Activated CD4-positive, alpha-beta T cell treated with anti-CD3 and anti-CD28 coated beads, Interleukin-2, amount 10 ng/mL, durations not matched to agents 24 days and 14 days (primary cell): ENCODE data around the gene ADPRHL1. TPM values are rescaled to one million over a fixed set of nuclear protein-coding genes. Genes with fewer than 3 reads are reported as not detected.

Source experiments
- DNase-seq: peaks from one replicate; pipeline ENCODE4 v3.0.0; 2022
- H3K27ac Mint-ChIP-seq: one replicate; pipeline ENCODE4 v1.8.0; 2022; ENCODE audit warnings: mild to moderate bottlenecking, mixed read lengths
- H3K27me3 Mint-ChIP-seq: one replicate; pipeline ENCODE4 v1.8.0; 2022; ENCODE audit warnings: mixed read lengths
- H3K36me3 Mint-ChIP-seq: one replicate; pipeline ENCODE4 v1.8.0; 2022; ENCODE audit warnings: low read depth, mild to moderate bottlenecking, mixed read lengths
- H3K4me1 Mint-ChIP-seq: one replicate; pipeline ENCODE4 v1.8.0; 2021; ENCODE audit warnings: mixed read lengths
- H3K4me3 Mint-ChIP-seq: one replicate; pipeline ENCODE4 v1.8.0; 2022; ENCODE audit warnings: mild to moderate bottlenecking, moderate library complexity, mixed read lengths
- H3K9me3 Mint-ChIP-seq: one replicate; pipeline ENCODE4 v1.8.0; 2021; ENCODE audit warnings: mixed read lengths
- intact Hi-C: fragments of 100-400 bp; cut with micrococcal nuclease; formaldehyde crosslinking; loops from one replicate; pipeline ENCODE4 v1.15.1; 2023
- total RNA-seq: library from RNA; stranded (reverse); gene quantifications from 2 replicates; pipeline ENCODE4 v1.2.3, GENCODE V29; 2022

Gene ADPRHL1
- total RNA-seq, 1 donor from 2014 or later, result 0.86 TPM

GRCh38 chr13:113418722-113419049 is 34.6 kb downstream of the ADPRHL1 start:
- DNase-seq, result no peak
- Mint-ChIP-seq H3K27ac (no peak overlapping the region), H3K4me3 (no peak overlapping the region), H3K36me3 (no peaks in the 10 kb centered on the region), H3K27me3 (no peaks in the 10 kb centered on the region), H3K4me1 (no peaks in the 10 kb centered on the region), H3K9me3 (no peaks in the 10 kb centered on the region)
- intact Hi-C loops, result no loop called here

DNA sequence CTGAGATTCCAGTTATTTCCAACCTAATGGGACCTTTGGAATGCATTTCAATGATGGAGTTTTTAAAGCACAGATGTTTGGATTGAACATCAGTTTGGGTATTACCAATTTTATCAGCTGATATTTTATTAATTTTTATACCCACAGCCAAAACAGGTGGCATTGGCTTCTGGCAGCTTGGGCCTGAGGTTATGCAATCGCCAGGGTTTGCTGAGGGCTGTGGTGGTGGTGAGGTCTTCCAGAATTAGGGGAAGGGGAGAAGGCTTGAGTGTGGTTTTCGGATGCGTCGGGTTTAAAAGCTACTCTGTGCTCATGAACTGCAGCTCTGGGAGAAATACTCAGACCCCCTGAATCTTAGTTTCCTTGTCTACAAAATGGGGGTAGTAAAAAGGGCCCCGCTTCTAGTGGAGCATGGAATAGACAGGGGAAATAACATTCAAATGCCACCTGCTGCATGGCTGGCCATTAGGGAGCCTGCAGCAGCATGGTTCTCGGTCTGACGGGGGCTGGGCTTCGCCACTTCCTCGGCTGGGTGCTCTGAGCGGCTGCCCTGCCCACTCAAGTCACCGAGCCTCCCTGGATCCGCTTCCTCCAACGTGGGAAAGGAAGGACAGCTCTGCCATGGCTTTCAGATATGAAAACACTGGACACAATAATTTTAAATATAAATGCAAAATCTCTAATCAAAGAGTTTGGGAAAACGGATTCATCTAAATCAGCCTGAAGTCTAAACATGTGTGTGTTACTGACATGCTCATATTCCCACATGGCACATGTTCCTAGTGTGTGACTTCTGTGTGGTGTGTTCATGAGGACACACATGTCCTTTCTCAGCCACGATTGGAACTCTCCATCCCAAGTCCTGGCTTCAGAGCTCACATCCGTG is 35.2 kb downstream of the ADPRHL1 start:
- H3K36me3 Mint-ChIP-seq, result no peaks in the 10 kb centered on the region
- intact Hi-C loops, result no loop called here

DNA sequence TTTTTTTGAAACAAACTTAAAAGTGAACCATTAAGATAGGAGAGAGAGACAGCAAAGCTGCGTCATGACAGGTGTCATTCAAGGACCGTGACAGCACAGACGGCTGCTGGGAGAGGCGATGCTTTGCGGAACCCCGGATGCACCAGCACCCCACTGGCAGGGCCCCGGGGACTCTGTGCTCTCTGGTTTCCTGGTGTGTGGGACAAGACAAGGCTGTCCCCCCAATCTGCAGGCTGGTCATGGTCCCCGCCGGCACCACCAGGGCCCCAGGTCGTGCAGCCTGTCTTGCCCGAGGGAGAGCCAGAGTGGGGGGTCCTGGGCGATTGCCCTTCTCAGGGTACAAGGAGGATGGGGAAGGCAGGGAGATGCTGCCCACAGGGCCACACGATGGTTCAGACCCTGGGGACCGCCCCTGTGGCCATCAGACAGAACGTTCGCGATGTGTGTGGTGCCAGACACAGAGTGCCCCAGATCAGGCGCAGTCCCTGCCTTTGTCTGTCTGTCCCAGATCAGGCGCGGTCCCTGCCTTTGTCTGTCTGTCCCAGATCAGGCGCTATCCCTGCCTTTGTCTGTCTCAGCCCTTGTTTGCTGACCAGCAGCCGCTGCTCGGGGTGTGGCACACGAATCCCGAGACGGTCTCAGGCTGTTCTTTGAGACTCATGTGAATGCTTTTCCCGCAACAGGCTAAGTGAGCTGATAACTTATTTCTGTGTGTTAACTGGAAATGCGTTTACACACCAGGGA is 36.1 kb downstream of the ADPRHL1 start:
- H3K4me3 Mint-ChIP-seq, result no peak overlapping the region
- no peak overlapping the region for H3K27ac Mint-ChIP-seq
- H3K9me3 Mint-ChIP-seq, result no peaks in the 10 kb centered on the region
- H3K27me3 Mint-ChIP-seq, result no peaks in the 10 kb centered on the region
- H3K36me3 Mint-ChIP-seq, result no peaks in the 10 kb centered on the region
- no peaks in the 10 kb centered on the region for H3K4me1 Mint-ChIP-seq
- DNase-seq, result no peak
- intact Hi-C loops, result no loop called here

More for the DNA sequence above, 35.2 kb downstream of the ADPRHL1 start:
- DNase-seq, result no peak
- H3K27me3 Mint-ChIP-seq, result no peaks in the 10 kb centered on the region
- H3K4me1 Mint-ChIP-seq, result no peaks in the 10 kb centered on the region
- H3K27ac Mint-ChIP-seq, result no peak overlapping the region
- no peaks in the 10 kb centered on the region for H3K9me3 Mint-ChIP-seq
- no peak overlapping the region for H3K4me3 Mint-ChIP-seq

DNA sequence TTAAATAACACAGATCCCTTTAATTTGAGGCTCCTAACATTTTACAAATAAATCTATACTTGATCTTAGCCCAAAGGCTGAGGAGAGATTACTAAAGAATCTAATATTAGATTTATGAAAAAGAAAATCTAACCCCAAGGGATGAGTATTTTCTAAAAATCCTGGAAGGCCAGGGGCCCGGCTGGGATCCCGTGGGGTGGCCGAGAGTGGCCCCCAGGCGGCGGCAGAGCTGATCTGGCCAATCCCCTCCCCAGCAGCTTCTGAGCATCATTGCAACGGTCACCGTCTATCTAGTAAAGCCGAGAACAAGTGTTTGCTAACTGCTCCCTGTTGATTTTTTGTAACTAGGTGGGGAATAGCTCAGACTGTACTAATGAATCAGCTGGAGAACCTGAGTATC is 37.5 kb downstream of the ADPRHL1 start:
- H3K9me3 Mint-ChIP-seq, result no peaks in the 10 kb centered on the region
- no peaks in the 10 kb centered on the region for H3K36me3 Mint-ChIP-seq
- intact Hi-C loops, result no loop called here
- no peaks in the 10 kb centered on the region for H3K27me3 Mint-ChIP-seq
- H3K27ac Mint-ChIP-seq, result no peak overlapping the region
- no peak overlapping the region for H3K4me3 Mint-ChIP-seq
- no peak for DNase-seq
- no peaks in the 10 kb centered on the region for H3K4me1 Mint-ChIP-seq

DNA sequence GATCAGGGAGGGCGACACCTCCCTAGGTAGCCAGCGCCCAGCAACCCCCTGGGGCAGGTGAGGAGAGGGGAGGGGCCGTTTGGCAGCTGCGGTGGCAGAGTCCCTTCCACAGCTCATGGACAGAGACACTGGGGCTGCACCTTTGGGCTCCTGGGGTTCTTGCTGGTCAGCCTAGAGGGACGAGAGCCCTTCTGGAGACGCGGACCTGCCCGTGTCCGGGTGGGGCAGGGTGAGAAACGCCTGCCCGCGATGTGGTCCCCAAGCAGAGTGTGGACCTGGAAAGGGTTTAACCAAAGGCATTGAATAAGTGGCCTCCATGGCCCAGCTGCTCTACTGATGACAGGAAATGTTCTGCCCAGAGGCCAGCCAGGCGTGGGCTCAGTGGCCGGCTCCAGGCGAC is 38.3 kb downstream of the ADPRHL1 start:
- Mint-ChIP-seq H3K4me3 (no peak overlapping the region), H3K27ac (no peak overlapping the region), H3K27me3 (no peaks in the 10 kb centered on the region), H3K9me3 (no peaks in the 10 kb centered on the region), H3K36me3 (no peaks in the 10 kb centered on the region), H3K4me1 (no peaks in the 10 kb centered on the region)
- intact Hi-C loops, result no loop called here
- DNase-seq, result no peak

GRCh38 chr13:113414335-113414734 is 39.0 kb downstream of the ADPRHL1 start:
- H3K9me3 Mint-ChIP-seq, result no peaks in the 10 kb centered on the region
- no peak for DNase-seq
- H3K4me1 Mint-ChIP-seq, result no peaks in the 10 kb centered on the region
- no peak overlapping the region for H3K27ac Mint-ChIP-seq
- no peak overlapping the region for H3K4me3 Mint-ChIP-seq
- no peaks in the 10 kb centered on the region for H3K27me3 Mint-ChIP-seq
- no peaks in the 10 kb centered on the region for H3K36me3 Mint-ChIP-seq
- intact Hi-C loops, result no loop called here

GRCh38 chr13:113413898-113414282 is 39.4 kb downstream of the ADPRHL1 start:
- no peak overlapping the region for H3K27ac Mint-ChIP-seq
- intact Hi-C loops, result no loop called here
- H3K4me1 Mint-ChIP-seq, result no peaks in the 10 kb centered on the region
- no peaks in the 10 kb centered on the region for H3K9me3 Mint-ChIP-seq
- no peak for DNase-seq
- no peaks in the 10 kb centered on the region for H3K36me3 Mint-ChIP-seq
- H3K4me3 Mint-ChIP-seq, result no peak overlapping the region
- H3K27me3 Mint-ChIP-seq, result no peaks in the 10 kb centered on the region

- no peaks in the 10 kb centered on the region for H3K27me3 Mint-ChIP-seq
- intact Hi-C loops, result no loop called here
- no peaks in the 10 kb centered on the region for H3K36me3 Mint-ChIP-seq
- H3K9me3 Mint-ChIP-seq, result no peaks in the 10 kb centered on the region
- no peak for DNase-seq
- H3K27ac Mint-ChIP-seq, result no peak overlapping the region
- no peak overlapping the region for H3K4me3 Mint-ChIP-seq
- H3K4me1 Mint-ChIP-seq, result no peaks in the 10 kb centered on the region
These were observed 40.0 kb downstream of the ADPRHL1 start for GRCh38 chr13:113413178-113413897.

DNA sequence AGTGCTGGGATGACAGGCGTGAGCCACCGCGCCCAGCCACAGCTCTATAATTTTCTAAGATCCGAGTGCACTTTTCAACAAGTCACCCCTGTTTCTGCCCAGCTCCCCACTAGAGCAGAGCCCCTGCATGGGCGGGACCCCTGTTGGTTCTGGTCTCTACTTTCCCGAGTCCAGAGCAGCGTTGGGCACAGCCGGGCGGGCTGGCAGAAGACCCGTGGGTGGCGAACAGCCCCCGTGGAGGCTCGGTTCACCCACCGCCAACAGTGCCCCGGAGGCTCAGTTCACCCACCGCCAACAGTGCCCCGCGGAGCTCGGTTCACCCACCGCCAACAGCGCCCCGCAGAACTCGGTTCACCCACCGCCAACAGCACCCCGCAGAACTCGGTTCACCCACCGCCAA is 40.8 kb downstream of the ADPRHL1 start:
- Mint-ChIP-seq H3K4me1 (no peaks in the 10 kb centered on the region), H3K9me3 (no peaks in the 10 kb centered on the region)

DNA sequence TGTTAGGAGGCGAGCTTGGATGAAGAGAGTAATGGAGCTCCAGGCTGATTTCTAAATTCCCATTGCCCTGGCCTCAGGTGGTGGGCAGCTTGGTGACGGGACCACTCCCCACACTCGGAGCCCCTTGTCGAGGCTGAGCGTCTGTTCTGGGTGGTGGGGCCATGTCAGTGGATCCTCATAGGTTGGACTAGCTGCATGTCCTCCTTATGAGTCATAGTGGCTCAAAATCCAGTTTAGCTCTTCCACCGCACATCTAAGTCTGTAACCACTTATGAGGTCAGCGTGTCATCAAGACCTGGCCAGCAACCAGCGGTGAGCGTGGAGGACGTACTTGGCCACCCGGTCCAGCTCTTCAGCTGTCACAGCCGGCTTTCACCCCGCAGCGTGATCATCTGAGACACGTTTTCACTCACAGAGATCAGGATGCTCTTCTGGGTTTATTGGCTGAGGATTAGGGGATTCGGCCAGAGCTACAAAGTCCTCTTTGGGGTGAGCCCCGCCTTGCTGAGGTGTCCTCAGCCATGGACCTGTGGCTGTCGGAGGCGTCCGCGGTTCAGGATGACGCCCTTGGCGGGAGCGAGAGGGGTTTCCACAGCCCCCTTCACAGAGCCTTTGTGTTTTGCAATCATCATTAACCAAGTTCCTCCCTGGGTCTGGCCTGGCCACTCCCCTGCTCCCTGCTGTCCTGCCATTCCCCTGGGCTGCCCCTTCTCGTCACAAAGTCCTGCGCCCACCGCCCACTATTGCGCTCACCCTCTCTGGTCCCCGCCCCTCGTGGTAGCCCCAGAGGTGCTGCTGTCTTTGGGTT is 41.9 kb downstream of the ADPRHL1 start:
- intact Hi-C loops, result no loop called here
- no peak for DNase-seq
- Mint-ChIP-seq H3K4me1 (no peaks in the 10 kb centered on the region), H3K9me3 (no peaks in the 10 kb centered on the region), H3K36me3 (no peaks in the 10 kb centered on the region), H3K27me3 (no peaks in the 10 kb centered on the region), H3K4me3 (no peak overlapping the region), H3K27ac (no peak overlapping the region)

More for the DNA sequence above, 40.8 kb downstream of the ADPRHL1 start:
- H3K27me3 Mint-ChIP-seq, result no peaks in the 10 kb centered on the region
- H3K4me3 Mint-ChIP-seq, result no peak overlapping the region
- no peak overlapping the region for H3K27ac Mint-ChIP-seq
- intact Hi-C loops, result no loop called here
- no peaks in the 10 kb centered on the region for H3K36me3 Mint-ChIP-seq
- no peak for DNase-seq

- Mint-ChIP-seq H3K27ac (no peak overlapping the region), H3K36me3 (no peaks in the 10 kb centered on the region), H3K4me3 (no peak overlapping the region), H3K9me3 (no peaks in the 10 kb centered on the region), H3K4me1 (no peaks in the 10 kb centered on the region), H3K27me3 (no peaks in the 10 kb centered on the region)
- intact Hi-C loops, result no loop called here
- no peak for DNase-seq
These were observed 42.7 kb downstream of the ADPRHL1 start for GRCh38 chr13:113410472-113411201.

GRCh38 chr13:113408562-113408961 is 44.7 kb downstream of the ADPRHL1 start:
- no peaks in the 10 kb centered on the region for H3K27me3 Mint-ChIP-seq
- no peak overlapping the region for H3K27ac Mint-ChIP-seq
- no peaks in the 10 kb centered on the region for H3K4me1 Mint-ChIP-seq
- no peaks in the 10 kb centered on the region for H3K9me3 Mint-ChIP-seq
- no peak overlapping the region for H3K4me3 Mint-ChIP-seq
- no peaks in the 10 kb centered on the region for H3K36me3 Mint-ChIP-seq
- DNase-seq, result no peak
- intact Hi-C loops, result no loop called here
